Mesothelial cell of epicardium (in vitro differentiated cells): ENCODE data around the gene TADA1. TPM values are rescaled to one million over a fixed set of nuclear protein-coding genes. Genes with fewer than 3 reads are reported as not detected.

Source experiments
- DNase-seq, 2 experiments: peaks; one replicate each; pipeline ENCODE4 v3.0.0; 2021; ENCODE audit warnings: low spot score in 2 of 2; ENCODE audit not compliant: unreplicated experiment in 2 of 2
- H3K27ac Mint-ChIP-seq: 2 replicates; pipeline ENCODE4 v1.8.0; 2021; ENCODE audit warnings: mixed read lengths
- H3K27me3 Mint-ChIP-seq: 2 replicates; pipeline ENCODE4 v1.8.0; 2021; ENCODE audit warnings: low read depth, mixed read lengths
- H3K36me3 Mint-ChIP-seq: 2 replicates; pipeline ENCODE4 v1.8.0; 2021; ENCODE audit warnings: mixed read lengths
- H3K4me1 Mint-ChIP-seq: 2 replicates; pipeline ENCODE4 v1.8.0; 2021; ENCODE audit warnings: mixed read lengths
- H3K4me3 Mint-ChIP-seq: 2 replicates; pipeline ENCODE4 v1.8.0; 2021; ENCODE audit warnings: mild to moderate bottlenecking, moderate library complexity, mixed read lengths
- H3K9me3 Mint-ChIP-seq: 2 replicates; pipeline ENCODE4 v1.8.0; 2021; ENCODE audit warnings: mixed read lengths
- total RNA-seq: library from RNA; stranded (reverse); gene quantifications from 3 replicates; pipeline ENCODE4 v1.2.1, GENCODE V29; 2021
- TF ChIP-seq, protein P1 (sequence below): fragments of 200-600 bp; sonication (generic); IDR thresholded peaks from one replicate; pipeline ENCODE4 v1.5.0; 2021; ENCODE audit warnings: antibody characterized with exemption; ENCODE audit not compliant: unreplicated experiment

Gene TADA1
- total RNA-seq, 1 donor from 2014 or later, result 17.4 TPM

DNA sequence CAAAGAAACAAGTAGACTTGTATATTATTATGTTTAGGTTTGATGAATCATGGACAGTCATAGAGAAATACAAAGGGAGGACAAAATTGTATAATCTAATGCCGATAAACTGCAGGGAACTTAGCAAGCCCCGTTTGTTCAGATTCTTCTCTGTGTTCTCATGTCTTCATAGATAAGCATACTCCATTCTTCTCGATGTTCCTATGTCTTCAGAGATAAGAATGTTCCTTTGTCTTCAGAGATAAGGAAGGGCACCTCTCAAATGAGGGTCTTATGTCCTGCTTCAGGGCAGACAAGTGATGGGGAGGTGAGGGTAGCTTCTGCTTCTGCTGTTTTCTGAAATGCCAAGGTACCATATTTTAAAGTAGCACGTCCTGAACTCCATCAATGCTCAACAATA, 19.7 kb upstream of the TADA1 start:
- H3K36me3 Mint-ChIP-seq, result no peaks in the 10 kb centered on the region
- H3K9me3 Mint-ChIP-seq, result peaks cover 10% of the 10 kb centered on the region
- H3K27ac Mint-ChIP-seq, result no peak overlapping the region
- peaks cover 44% of the 10 kb centered on the region for H3K27me3 Mint-ChIP-seq
- H3K4me3 Mint-ChIP-seq, result no peak overlapping the region
- no peak for DNase-seq
- TF ChIP-seq, protein P1, sequence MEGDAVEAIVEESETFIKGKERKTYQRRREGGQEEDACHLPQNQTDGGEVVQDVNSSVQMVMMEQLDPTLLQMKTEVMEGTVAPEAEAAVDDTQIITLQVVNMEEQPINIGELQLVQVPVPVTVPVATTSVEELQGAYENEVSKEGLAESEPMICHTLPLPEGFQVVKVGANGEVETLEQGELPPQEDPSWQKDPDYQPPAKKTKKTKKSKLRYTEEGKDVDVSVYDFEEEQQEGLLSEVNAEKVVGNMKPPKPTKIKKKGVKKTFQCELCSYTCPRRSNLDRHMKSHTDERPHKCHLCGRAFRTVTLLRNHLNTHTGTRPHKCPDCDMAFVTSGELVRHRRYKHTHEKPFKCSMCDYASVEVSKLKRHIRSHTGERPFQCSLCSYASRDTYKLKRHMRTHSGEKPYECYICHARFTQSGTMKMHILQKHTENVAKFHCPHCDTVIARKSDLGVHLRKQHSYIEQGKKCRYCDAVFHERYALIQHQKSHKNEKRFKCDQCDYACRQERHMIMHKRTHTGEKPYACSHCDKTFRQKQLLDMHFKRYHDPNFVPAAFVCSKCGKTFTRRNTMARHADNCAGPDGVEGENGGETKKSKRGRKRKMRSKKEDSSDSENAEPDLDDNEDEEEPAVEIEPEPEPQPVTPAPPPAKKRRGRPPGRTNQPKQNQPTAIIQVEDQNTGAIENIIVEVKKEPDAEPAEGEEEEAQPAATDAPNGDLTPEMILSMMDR, result no peak
- H3K4me1 Mint-ChIP-seq, result peaks cover under 1% of the 10 kb centered on the region

DNA sequence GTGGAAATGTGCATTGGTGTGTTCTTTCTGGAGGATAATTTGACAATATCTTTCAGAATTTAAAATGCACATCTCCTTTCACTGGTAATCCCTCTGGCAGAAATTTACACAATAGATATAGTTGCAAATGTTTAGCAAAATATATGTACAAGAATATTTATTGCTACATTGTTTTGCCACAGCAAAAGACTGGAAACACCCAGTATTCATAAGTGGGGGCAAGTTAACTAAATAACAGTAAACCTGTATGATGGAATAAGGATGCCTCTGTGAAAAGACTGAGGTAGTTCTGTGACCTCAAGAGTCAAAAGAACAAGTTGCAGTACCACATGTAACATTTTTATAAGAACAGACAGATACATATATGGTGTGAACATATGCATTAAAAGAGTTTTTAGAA, 13.7 kb upstream of the TADA1 start:
- no peak for DNase-seq
- TF ChIP-seq, protein P1, result no peak
- Mint-ChIP-seq H3K4me3 (no peak overlapping the region), H3K4me1 (no peaks in the 10 kb centered on the region), H3K27ac (no peak overlapping the region), H3K27me3 (peaks cover 66% of the 10 kb centered on the region), H3K36me3 (no peaks in the 10 kb centered on the region), H3K9me3 (no peaks in the 10 kb centered on the region)

DNA sequence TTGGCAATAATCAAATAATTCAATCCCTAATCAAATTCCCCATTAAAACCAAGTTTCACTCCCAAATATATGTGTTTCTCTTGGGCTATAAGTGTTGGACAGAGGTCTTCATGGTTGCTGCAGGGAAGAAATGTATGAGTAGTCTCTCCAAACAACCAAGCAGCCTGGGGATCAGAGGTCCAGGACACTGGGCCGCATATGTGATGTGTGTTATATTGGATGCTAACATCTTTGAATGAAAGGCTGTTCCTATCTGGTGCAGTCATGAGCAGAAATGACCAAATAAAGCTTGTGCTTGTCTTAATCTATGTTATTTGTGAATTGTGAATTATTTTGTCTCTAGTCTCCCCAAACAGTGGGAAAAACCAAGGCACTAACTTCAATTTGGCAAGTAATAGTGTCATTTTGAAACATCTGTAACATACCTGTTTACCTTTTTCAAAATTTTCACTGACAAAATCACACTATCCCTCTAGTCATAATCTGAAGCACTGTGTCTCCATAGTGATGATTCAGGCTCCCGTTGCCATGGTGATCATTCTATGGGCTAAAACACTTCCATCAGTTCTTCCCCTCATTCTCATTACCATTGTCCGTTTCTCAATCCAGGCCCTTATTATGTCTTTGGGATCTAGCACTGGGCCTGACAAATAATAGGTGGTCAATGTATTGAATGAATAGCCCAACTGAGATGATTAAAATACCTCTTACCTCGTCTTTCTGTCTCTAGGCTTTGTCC, 12.5 kb upstream of the TADA1 start:
- Mint-ChIP-seq H3K27ac (no peak overlapping the region), H3K4me1 (no peaks in the 10 kb centered on the region), H3K36me3 (no peaks in the 10 kb centered on the region), H3K27me3 (peaks cover 68% of the 10 kb centered on the region), H3K4me3 (no peak overlapping the region), H3K9me3 (no peaks in the 10 kb centered on the region)
- TF ChIP-seq, protein P1, result no peak
- no peak for DNase-seq

DNA sequence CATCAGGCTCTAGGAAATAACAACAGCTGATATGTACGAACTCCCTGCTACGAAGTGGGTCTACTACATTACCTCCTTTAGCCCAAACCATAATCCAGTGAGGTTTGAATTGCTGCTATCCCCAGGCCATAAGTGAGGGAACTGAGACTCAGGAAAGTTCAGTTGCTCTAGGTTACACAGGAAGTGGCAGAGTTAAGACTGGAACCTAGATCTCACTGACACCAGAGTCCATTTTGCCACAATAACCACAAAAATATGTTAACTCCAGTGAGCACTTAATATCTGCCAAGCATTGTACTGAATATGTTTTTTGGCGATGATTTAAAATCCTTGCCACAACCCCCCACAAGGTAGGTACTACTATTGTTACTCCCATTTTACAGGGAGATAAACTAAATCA, 8.9 kb upstream of the TADA1 start:
- Mint-ChIP-seq H3K27ac (no peak overlapping the region), H3K27me3 (peaks cover 57% of the 10 kb centered on the region)
- TF ChIP-seq, protein P1, result no peak

DNA sequence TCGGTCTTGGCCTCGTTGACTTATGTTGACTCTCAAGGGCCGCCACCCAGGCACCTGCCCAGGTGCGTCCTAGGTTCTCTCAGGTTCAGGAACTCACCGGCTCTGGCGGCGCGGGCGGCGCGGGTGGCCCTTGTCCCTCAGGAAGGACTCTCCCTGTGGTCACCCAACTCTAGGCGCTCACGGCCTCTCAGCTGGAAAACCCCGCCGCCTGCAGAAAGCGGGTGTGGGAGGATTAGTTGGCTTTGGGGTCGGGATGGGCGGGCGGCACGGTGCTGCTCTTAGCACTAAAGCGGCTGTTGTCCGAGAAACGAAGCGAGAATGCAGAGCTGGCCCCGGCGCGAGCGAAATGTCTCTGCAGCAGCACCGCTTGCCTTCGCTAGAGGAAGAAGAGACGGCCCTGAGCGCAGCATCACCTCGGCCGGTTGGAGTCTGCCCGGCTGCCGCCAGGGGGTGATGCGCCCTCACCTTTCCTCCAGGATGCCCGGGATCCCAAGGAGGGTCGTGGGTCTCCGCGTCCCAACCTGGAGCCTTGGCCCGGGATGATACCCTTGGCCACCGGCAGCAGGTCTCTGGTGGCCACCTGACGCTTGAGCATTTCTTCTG, 8.1 kb upstream of the TADA1 start:
- Mint-ChIP-seq H3K4me1 (peaks cover 2% of the 10 kb centered on the region), H3K4me3 (no peak overlapping the region), H3K9me3 (no peaks in the 10 kb centered on the region), H3K27ac (no peak overlapping the region), H3K27me3 (peaks cover 49% of the 10 kb centered on the region), H3K36me3 (no peaks in the 10 kb centered on the region)
- DNase-seq, result peak; percentile 47 to 72
- TF ChIP-seq, protein P1, result peak; percentile 69

More for the DNA sequence above, 8.9 kb upstream of the TADA1 start:
- Mint-ChIP-seq H3K4me3 (no peak overlapping the region), H3K36me3 (no peaks in the 10 kb centered on the region), H3K9me3 (no peaks in the 10 kb centered on the region), H3K4me1 (peaks cover 2% of the 10 kb centered on the region)
- no peak for DNase-seq
